Osteocyte (in vitro differentiated cells): Measurements from ENCODE around the gene EDEM2. TPM values are rescaled to one million over a fixed set of nuclear protein-coding genes. Genes with fewer than 3 reads are reported as not detected.

Experiments
- DNase-seq: peaks from one replicate; pipeline ENCODE4 v3.0.0; 2021; ENCODE audit warnings: mixed read lengths; ENCODE audit not compliant: unreplicated experiment; ENCODE audit errors: extremely low spot score
- H3K27ac Mint-ChIP-seq: one replicate; pipeline ENCODE4 v1.8.0; 2021; ENCODE audit warnings: mild to moderate bottlenecking, mixed read lengths; ENCODE audit not compliant: unreplicated experiment
- H3K27me3 Mint-ChIP-seq: one replicate; pipeline ENCODE4 v1.8.0; 2021; ENCODE audit warnings: mixed read lengths; ENCODE audit not compliant: unreplicated experiment
- H3K36me3 Mint-ChIP-seq: one replicate; pipeline ENCODE4 v1.8.0; 2021; ENCODE audit warnings: mixed read lengths; ENCODE audit not compliant: unreplicated experiment
- H3K4me1 Mint-ChIP-seq: one replicate; pipeline ENCODE4 v1.8.0; 2021; ENCODE audit warnings: mixed read lengths; ENCODE audit not compliant: unreplicated experiment
- H3K4me3 Mint-ChIP-seq: one replicate; pipeline ENCODE4 v1.8.0; 2021; ENCODE audit warnings: mild to moderate bottlenecking, moderate library complexity, mixed read lengths; ENCODE audit not compliant: unreplicated experiment
- H3K9me3 Mint-ChIP-seq: one replicate; pipeline ENCODE4 v1.8.0; 2021; ENCODE audit warnings: mixed read lengths; ENCODE audit not compliant: unreplicated experiment
- total RNA-seq: library from RNA; stranded (reverse); gene quantifications from 2 replicates; pipeline ENCODE4 v1.2.1, GENCODE V29; 2021
- TF ChIP-seq, protein P1 (sequence below): fragments of 200-600 bp; sonication (generic); IDR thresholded peaks from 2 replicates; pipeline ENCODE4 v1.5.0; 2021; ENCODE audit warnings: antibody characterized with exemption, mild to moderate bottlenecking, moderate library complexity

The EDEM2 gene
- total RNA-seq, 1 donor from 2014 or later, result 17.5 TPM

DNA sequence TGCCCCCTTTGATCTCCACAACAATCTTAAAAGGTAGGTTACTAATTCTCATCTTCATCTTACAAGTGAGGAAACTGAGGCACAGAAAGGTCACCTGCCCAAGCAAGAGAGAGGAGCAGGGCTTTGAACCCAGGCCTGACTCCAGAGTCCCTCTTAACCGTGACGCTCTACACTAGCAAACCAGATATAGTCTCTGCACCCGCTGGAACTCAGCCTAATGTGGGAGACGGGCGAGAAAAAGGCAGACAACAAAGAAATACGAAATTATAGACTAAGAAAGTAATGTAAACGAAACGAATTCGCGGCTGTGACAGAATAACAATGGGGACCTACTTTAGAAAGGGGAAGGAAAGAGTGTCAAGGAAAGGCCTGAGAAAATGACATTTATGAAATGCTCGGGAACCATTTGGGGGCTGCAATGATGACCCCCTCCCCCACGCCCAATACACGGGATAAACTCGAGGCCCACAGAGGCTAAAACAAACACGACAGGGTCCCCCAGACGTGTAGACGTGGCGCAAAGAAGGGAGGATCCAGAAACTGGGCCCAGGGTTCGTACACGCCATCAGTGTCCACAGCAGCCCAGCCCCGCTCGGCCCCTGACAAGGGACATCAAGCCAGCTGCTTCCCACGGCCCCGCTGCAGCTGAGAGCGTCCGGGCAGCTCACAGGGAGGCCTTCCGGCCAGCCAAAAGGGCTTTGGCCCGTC lies 55.2 kb downstream of the EDEM2 start:
- Mint-ChIP-seq H3K9me3 (no peaks in the 10 kb centered on the region), H3K27me3 (no peaks in the 10 kb centered on the region), H3K27ac (peak overlapping the region; percentile 88), H3K4me3 (peak overlapping the region; percentile 93), H3K4me1 (peaks cover 53% of the 10 kb centered on the region), H3K36me3 (peaks cover 3% of the 10 kb centered on the region)
- no peak for DNase-seq
- TF ChIP-seq, protein P1, sequence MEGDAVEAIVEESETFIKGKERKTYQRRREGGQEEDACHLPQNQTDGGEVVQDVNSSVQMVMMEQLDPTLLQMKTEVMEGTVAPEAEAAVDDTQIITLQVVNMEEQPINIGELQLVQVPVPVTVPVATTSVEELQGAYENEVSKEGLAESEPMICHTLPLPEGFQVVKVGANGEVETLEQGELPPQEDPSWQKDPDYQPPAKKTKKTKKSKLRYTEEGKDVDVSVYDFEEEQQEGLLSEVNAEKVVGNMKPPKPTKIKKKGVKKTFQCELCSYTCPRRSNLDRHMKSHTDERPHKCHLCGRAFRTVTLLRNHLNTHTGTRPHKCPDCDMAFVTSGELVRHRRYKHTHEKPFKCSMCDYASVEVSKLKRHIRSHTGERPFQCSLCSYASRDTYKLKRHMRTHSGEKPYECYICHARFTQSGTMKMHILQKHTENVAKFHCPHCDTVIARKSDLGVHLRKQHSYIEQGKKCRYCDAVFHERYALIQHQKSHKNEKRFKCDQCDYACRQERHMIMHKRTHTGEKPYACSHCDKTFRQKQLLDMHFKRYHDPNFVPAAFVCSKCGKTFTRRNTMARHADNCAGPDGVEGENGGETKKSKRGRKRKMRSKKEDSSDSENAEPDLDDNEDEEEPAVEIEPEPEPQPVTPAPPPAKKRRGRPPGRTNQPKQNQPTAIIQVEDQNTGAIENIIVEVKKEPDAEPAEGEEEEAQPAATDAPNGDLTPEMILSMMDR, result no peak

DNA sequence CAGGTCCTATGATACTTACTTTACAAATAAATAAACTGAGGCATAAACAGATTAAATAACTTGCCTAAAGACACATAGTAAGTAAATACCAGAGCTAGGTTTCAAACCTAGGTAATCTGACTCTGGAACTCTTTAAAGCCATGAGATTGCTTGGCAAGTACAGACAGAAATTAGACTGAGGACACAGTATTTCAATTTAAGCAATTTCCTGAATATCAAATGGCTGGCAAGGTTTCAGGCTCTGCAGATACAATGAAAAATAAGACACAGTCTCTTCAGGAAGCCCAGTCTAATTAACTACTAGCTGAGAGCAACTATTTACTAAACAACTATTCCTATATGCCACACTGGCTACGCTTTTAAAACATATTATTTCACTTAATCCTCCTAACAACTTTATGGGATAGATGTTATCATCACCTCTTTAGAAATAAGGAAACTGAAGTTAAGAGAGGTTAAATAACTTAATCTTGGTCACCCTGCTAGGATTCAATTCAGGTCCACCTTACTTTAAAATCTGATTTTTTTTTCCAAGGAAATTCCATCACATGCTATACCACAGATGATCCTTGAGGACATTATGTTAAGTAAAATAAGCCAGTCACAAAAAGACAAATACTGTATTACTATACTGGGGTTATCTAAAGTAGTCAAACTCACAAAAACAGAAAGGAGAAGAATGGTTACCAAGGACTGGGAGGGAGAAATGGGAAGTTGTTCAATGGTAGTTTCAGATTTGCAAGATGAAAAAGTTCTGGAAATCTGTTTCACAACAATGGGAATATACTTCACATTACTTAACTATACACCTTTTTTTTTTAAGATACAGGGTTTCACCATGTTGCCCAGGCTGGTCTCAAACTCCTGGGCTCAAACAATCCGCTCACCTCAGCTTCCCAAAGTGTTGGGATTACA lies 58.6 kb downstream of the EDEM2 start:
- Mint-ChIP-seq H3K27me3 (no peaks in the 10 kb centered on the region), H3K9me3 (no peaks in the 10 kb centered on the region), H3K27ac (peak overlapping the region; percentile 73), H3K4me1 (peaks cover 41% of the 10 kb centered on the region), H3K36me3 (peaks cover 3% of the 10 kb centered on the region), H3K4me3 (no peak overlapping the region)
- no peak for DNase-seq
- TF ChIP-seq, protein P1, result no peak

DNA sequence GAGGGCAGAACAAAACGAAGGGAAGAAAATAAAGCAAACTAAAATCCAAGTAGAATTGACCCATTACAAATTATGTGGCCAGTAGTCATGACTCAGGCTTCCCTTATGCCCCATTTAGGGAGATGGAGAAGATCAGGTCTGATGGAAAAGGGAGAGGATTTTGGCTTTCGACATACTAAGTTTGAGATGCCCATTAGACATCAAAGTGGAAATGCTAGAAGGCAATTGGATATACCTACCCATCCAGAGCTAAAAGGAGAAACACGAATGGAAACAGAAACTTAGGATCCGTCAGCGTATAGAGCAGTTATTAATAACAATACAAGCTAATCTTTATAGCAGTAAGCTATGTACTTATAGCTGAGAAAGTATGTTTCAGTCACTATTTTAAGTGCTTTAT lies 59.3 kb downstream of the EDEM2 start:
- no peaks in the 10 kb centered on the region for H3K27me3 Mint-ChIP-seq
- TF ChIP-seq, protein P1, result no peak
- H3K9me3 Mint-ChIP-seq, result no peaks in the 10 kb centered on the region
- no peak overlapping the region for H3K4me3 Mint-ChIP-seq
- H3K4me1 Mint-ChIP-seq, result peaks cover 34% of the 10 kb centered on the region
- peak overlapping the region; percentile 35 for H3K27ac Mint-ChIP-seq
- no peak for DNase-seq
- peaks cover 3% of the 10 kb centered on the region for H3K36me3 Mint-ChIP-seq

DNA sequence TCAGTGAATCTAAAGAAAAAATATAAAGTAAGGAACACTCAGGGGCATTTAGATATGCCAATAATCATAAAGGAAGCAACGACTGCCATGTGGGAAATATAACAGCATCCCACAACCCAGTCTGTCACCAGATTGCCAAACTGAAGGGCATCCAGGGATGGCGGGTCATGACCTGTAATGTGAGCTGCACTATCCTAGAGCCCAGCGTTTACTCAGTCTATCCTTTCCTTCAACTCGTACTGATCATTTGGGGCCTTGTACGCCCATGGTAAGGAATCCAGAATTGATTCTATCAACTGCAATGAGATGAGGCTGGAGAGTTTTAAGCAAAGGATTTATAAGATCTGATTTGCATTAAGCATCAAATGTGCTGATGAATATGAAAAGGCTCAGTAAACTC lies 59.8 kb downstream of the EDEM2 start:
- Mint-ChIP-seq H3K27me3 (no peaks in the 10 kb centered on the region), H3K4me3 (no peak overlapping the region), H3K9me3 (no peaks in the 10 kb centered on the region), H3K27ac (peak overlapping the region; percentile 35), H3K4me1 (peaks cover 33% of the 10 kb centered on the region), H3K36me3 (peaks cover 3% of the 10 kb centered on the region)
- TF ChIP-seq, protein P1, result no peak
- no peak for DNase-seq
